GM19025 (cell line): Measurements from ENCODE around the gene KLHL40.

Experiments
- ATAC-seq: cut with Tn5 transposase; IDR thresholded peaks from one replicate; pipeline ENCODE4 v1.9.1; 2021; ENCODE audit warnings: mild to moderate bottlenecking, low read depth, moderate library complexity; ENCODE audit not compliant: unreplicated experiment

The KLHL40 gene

DNA sequence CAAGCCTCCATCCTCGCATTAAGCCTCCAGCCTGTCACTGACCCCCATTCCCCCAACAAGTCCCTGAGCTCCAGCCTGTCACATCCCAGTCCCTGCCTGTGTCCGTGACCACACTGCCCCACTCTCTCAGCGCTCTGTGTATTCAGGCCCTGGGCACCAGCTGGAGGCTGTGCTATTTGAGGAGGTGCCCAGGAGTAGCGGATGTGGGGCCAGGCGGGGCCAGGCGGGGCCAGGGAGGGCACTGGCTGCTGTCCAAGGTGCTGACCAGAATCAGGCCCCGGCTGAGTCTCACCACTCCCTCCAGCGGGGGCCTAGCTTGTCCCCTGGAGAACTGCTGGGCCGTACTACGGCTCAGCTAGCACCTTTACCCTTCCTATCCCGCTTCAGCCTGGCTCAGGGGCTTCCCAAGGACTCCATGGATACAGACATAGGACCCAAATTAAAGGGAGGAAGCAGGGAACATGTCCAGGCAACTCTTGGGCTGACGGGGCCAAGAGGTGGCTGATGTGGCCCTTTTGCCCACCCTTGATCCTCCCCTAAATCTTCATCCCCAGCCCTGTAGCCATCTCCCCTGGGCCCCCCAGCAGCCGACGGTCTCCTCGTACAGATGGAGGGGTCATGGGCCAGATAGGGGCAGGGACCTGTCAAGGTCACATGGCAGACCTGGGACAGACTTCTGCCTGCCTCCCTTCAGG, 16.2 kb downstream of the KLHL40 start:
- no peak for ATAC-seq

DNA sequence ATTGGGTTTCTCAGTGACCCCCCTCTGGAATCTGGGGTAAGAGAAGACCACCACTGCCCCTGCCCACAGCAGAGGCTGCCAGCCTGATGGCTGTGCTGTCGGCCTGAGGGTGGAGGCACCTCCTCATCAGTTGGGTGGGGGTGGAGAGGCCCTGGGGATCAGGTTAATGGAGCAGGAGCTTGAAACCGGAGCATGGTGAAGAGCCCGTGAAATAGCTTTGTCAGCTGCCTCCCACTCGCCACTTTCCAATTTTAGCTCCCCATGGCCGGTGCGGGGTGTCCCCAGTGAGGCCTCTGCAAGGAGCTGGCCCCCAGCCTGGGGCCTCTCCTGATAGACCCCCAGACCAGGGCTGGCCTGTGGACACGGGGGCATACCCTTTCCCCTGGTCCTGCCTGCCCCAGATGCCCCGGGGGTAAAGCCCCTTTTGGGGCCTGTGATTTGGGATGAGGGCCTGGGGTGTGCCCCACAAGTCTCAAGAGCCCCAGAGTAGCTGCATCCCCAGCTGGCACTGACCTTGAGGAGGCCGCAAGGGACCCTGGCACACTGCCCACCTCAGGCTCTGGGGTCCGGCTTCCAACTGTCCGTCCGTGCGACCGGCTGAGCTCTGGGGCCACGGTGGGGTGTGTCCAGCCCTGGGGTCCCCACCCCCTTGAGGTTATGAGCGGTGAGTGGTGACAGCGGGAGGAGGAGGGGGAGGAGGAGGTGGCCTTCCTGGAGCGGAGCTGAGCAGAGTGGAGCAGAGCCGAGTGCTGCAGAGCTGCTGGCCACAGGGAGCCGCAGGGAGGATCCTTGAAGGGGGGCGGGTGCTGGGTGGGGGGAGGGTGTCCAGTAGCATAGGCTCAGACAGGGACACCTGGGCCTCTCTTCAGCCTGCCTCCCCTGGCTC, 17.0 kb downstream of the KLHL40 start, which contains the start of gene HHATL:
HHATL (minus strand) TSS at position 733 of the 886 bp plus-strand sequence. CDS start 1,972 bp downstream, outside the sequence.
- ATAC-seq = no peak

DNA sequence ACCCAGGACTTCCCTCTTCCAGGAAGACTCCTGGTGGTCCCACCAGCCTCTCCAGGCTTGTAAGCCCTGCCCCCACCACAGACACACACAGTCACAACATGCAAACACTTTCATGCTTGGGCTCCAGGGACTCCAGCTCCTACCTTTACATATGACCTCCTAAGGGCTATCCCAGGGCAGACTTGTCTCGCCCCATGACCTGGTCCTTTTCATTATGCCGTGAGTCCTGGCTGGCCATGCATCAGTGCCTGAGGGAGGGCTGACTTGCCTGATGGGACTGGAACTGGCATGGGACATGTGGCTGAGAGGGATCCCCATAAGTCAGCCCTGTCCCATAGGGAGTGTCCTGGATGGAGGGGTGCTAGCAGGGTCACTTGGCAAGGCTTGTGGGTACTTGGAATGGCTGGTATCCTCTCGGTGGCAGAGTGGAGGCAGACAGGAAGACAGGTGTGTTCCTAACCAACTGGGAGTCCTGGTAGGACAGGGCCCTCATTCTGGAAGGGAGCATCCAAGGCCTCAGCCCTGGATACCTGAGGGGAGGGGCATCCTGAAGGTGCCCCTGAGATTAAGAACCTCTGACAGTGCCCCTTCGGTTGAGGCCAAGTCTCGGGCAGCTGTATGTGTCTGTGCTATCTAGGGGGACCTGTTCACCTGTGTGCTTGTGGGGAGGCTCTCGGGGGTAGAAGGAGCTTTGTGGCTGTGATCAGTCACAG, 17.8 kb downstream of the KLHL40 start:
- ATAC-seq = no peak

DNA sequence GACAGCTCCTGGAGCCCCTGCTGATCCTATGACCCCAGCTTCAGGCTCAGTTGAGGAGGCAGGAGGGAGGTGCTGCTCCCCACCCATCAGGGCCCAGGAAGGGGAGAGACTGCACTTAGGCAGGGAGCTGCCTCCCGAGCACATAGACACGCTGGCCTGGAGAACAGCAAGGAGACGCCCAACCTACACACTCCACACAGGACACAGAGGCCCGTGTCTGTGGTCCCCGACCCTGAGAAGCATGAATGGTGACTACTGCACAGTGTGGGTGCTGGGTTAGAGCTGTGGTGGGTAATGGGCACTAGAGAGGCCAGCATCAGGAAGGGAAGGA, 18.3 kb downstream of the KLHL40 start:
- no peak for ATAC-seq

DNA sequence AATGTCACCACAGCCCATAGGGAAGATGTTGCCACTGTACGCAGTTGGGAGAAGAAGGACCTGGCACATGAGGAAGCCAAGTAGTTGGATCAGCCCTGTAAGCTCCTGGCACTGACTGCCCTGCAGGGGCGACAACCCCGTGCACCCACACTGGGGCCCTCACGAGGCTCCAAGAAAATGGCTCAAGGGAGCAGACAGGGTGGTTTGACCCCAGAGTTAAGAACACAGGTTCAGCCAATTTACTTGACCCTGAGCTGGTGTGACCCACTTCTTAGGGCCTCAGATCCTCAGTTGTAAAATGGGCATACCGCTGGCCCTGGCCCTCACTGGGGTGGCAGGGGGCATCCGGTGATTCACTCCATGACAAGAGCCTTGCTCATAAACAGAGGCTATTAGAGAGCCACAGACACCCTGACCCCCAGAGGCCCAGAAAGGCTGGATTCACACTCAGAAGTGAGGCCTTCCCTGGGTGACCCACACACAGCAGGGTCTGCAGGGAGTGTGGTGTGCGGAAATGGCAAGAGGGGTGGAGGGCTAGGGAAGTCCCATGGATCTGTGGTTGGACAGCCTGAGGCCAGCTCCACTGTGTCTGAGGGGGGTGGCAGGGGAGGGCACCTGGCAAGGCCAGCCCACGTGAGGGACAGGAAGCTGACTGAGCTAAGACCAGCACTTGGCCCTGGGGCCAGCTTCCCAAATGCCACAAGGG, 19.0 kb downstream of the KLHL40 start:
- no peak for ATAC-seq

DNA sequence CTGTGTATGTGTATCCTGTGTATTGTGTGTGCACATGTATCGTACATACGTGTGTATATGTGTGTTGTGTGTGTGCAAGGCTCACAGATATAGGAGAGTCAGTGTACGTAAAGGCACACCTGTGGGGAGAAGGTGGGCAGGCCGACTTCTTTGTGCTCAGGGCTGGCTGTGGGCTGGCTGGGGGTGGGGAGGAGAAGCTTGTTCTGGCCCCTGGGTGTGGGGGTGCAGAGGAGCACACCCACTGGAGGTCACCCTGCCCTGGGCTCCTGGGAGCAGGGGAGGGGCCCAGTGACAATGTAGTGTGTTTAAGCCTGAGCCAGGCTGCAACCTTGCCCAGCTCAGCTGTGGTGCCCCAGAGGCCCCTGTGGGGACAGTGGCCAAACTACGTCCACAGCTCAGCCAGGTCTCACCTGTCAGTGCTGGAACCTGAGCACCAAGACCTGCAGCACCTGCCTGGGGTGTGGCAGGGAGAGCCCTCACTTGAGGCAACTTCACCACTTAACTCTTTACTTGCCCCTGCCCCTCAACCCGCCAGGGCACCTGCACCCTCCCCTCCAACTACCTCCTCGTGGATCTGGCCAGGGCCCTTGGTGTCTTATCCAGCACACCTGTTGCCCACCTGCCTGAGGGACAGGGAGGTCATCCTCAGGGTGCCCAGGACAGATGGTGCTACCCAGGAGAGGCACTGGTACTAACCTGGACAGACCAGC, 19.9 kb downstream of the KLHL40 start:
- ATAC-seq = no peak

DNA sequence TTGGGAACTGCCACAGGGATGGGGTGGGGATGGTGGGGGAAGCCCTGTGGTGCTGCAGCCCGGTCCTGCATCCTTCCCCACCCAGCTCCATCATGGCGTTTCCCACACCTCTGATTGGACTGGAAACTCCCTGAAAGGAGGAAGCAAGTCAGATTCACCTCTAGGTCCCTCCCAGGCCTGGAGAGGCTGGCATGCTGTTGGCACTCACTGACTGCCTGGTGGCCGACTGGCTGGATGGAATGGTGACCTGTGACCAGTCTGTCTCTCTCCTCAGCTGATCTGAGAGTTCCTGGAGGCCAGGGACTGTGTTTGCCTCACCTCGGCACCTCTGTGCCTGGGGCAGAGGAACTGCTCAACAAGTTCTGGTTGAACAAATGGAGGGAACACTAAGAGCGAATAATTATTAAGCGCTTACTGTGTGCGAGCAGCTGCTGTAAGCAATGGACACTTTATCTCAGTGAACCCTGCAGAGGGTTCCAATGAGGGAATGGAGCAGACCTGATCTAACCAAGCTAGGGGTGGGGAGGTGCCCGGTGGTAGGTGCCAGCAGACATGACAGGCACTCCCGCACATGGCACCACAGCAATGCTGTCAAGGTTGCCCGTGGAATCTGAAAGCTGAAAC, 20.7 kb downstream of the KLHL40 start:
- no peak for ATAC-seq

DNA sequence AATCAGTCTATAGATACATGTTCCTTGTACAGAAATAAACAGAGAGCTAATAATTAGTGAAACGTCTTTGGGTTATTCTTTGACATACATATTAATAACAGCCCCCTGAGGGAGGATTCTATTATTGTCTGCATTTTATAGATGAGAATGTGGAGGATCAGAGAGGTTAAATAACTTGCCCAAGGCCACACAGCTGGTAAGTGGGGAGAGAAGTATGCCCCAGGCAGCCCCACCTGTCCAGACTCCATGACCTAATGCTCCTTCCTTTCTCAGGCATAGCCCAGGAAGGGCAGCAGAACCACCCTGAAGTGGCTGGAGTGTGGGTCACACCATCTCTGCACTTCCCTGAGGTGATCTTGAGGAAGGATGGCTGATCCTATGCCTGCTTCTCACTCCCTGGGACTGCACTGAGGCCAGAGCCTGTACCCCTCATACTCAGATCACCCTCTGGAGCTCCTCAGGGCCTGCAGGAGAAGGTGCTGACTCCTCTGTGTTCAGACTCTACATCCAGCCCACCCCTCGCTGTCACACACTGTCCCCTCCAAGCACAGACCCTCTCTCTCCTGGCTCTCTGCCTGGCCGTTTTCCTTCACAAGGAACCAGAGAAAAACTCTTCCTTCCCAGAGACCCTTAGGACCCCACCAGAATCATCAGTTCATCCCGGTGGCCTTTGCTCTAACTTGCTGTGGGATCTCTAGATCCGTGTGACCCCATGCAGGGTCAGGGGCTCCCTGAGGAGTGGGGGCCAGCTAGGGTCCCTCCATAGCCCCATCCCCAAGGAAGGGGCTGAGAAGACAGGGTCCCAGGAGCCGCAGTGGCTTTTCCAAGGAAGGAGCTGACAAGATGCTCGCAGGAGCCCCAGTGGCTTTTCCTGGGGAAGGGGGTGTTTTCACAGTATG, 21.6 kb downstream of the KLHL40 start:
- ATAC-seq = no peak

DNA sequence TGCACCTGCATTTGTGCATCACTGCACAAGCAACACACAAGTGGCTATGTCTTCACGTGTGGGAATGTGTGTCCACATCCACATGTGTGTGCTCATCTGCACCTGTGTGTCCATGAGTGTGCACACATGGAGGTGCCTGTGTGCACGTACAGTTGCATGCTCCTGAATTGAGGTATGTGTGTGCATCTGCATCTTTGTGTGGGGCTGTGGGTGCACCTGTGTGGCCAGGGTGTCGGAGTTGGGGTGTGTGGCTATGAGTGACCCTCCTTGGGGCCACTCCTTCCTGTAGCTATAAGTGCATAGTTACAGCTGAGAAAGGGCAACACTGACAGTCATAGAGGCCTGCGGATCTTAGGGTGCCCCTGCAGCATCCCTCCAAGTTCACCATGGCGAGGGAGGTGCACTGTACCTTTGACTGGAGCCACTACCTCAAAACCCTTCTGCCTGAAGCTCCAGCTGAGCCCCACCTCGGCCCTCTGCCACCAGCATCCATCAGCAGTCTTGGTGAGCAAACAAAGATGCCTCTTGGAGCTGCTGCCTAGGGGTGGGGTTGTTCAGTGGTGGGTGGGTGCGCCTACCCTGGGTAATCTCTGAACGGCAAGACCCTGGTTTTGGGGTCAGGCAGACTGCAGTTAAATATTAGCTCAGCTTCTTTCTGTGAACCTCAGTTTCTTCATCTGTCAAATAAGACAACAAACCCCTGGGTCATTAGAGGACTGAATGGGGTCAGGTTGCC, 22.5 kb downstream of the KLHL40 start:
- ATAC-seq = no peak

DNA sequence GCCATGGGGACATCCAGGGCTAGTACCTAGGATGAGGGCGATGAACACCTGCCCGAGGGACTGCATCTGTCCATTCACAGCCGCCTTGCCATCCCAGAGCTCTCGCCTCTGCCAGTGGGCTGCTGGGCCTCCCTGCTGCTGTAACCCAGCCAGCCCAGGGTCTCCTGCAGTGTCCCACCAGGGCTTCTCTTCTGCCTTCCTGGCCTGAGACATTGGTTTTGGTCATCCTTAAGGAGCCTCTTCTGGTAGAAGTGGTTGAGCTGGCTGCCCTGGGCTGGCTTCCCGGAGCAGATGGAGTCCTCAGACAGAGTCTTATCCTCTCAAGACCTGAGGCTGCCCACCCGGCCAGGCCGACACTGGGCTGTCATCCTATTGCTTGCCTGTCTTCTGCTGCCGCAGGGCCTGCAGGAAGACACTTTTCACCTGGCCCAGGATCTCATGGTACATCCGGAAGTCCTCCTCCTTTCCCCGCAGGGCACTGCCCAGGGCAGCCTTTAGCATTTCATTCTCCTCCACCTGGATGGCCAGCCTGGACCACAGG, 23.3 kb downstream of the KLHL40 start:
- no peak for ATAC-seq

DNA sequence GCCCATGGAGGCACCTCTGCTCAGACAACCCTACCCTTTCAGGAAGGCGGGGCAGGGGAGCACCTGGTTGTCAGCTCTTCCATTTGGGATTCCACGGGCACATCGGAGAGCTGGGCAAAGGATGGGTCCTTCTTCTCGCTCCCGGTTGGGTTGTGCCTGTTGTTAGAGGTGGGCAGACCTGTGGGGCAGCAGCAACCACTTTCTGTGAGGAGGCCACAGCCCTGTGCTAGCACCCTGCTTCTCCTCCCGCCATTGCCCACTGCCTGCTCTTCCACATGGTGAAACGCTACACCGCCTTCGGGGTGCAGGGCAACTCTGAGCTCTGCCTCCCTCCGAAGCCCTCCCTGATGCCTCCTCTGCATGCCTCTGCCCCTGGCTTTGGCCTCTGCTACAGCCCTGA, 24.3 kb downstream of the KLHL40 start:
- ATAC-seq = no peak

DNA sequence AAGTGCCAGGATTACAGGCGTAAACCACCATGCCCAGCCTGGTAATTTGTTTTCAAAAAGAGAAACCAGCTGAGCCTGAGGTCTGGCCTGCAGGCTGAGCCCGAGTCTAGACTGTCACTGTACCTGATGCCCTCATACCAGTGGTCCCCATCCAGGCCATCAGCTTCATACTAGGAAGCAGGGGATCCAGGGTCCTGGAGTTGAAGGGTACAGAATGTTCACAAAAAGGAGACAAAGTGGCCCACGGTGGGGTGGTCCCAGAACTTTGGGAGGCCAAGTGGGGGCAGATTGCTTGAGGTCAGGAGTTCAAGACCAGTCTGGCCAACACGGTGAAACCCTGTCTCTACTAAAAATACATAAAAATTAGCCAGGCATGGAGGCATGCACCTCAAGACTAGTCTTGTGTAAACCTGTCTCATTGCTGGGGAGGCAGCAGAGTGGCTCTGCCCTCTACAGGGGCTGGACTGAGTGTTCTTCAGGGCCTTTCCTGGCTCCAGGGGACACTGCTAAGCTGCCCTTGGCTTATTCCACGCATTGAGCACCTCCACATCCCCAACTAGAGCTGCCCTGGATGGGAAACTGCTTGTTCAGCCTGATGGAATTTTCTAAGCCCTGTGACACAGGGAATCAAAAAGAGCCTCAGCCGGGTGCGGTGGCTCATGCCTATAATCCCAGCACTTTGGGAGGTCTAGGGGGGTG, 25.1 kb downstream of the KLHL40 start:
- no peak for ATAC-seq

DNA sequence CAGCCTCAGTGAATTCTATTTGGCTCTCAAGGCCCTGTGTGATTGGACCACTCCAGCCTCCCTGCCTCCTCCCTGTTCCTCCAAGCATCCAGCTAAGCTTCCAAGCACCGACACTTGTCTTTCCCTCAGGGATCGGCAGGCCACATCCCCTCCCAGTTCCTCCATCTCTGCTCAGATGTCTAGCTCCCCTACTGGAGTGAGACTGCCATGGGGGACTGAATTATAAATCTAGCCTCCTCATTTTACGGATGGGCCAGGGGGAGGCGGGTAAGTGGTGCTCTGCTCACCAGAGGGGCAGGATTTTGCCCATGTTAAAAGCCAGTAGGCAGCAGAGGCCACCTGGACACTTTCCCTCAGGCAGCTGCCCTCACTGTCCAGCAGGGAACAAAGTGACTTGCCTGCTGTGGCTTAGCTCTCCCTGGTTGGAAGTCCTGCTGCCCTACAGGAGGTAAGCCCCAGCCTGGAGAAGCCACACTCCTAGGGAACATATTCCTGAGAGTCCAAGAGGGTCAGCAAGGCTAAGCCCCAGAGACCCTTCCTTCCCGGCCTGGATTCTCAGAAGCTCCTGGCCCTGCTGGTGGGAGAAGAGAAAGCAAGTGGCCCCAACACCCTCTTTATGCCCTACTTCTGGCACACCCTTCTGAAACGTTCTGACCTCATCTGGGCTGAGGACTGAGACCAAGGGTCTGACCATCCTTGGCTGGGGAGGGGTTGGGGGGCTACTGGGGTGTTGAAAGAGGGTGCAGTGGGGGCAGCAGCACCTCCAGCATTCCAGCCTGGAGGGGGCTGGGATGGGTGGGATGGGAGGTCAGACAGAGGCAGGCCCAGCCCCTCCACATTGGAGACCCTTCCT, 26.4 kb downstream of the KLHL40 start:
- no peak for ATAC-seq

DNA sequence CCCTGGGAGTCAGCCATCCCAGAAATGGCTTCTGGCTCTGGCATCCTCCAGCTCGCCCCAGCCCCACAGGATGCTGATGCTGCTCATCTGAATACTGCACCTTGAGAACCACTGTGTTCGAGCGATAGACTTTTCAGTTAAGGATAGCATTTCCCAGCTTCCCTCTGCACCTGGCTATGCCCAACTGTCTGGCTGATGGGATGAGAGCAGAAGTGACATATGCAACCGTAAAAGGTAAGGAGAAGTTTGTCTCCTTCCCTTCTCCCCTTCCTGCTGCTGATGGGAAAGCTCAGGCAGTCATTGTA, 27.0 kb downstream of the KLHL40 start:
- ATAC-seq = no peak

DNA sequence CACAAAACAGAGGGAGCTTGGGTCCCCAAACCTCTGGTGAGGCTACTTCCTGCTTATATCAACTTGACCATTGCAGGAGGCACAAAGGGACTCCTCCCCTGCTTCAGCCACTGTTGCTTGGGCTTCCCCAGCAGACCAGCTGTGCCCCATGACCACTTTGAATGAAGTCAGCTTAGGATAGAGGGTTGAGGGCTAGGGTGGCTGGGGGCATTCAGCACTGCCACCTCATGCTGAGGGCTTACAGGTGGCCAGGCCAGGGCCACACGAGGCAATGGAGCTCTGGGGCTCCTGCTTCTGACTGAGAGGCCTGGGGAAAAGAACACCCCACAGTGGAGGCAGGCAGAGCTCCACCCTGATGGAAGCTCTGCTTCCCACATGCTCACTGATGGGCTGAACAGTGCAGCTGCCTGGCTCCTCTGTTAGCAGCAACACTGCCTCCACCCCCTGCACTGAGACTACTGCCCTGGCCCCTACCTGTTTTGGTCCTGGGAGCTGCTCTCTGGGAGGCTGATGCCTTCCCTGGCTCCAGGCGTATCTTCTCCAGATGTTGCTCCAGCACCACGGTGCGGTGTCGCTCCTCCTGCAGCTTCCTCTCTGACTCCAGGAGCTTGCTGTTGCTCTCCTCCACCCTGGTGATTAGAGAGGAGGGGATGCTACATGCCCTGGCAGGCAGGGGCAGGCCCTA, 27.5 kb downstream of the KLHL40 start:
- no peak for ATAC-seq

DNA sequence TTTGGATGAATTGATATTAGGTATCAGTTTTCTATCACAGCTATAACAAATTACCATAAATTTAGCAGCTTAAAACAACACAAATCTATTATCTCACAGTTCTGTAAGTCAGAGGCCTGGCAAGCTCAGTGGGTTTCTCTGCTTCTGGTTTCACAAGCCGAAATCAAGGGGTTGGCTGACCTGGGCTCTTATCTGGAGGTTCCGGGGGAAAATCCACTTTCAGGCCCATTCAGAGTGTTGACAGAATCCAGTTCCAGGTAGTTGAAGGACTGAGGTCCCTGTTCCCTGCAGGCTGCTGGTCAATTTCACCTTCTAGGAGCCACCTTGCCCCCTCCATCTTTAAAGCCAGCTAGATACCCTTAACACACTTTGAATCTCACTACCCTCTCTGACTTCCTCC, 28.4 kb downstream of the KLHL40 start:
- ATAC-seq = no peak
